ENCODE data around the gene TNFAIP8L3.

DNA sequence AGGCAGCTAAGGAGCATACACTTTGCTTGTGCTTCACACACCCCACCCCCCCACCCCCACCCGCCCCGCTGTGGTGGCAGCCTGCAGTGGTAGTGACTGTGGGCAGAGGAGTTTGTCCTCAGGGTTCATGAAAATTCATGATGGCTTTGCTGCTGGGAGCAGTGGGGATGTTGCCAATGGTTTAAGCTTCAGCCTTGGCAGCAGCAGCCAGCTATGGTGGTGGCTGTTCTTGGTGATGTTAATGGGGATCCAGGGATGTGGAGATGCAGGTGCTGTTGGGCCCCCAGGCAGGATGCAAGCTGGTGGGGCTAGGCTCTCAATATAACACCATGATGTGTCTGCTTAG is 55.8 kb downstream of the TNFAIP8L3 start:
- TF ChIP-seq, protein P1, sequence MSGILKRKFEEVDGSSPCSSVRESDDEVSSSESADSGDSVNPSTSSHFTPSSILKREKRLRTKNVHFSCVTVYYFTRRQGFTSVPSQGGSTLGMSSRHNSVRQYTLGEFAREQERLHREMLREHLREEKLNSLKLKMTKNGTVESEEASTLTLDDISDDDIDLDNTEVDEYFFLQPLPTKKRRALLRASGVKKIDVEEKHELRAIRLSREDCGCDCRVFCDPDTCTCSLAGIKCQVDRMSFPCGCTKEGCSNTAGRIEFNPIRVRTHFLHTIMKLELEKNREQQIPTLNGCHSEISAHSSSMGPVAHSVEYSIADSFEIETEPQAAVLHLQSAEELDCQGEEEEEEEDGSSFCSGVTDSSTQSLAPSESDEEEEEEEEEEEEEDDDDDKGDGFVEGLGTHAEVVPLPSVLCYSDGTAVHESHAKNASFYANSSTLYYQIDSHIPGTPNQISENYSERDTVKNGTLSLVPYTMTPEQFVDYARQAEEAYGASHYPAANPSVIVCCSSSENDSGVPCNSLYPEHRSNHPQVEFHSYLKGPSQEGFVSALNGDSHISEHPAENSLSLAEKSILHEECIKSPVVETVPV (CRISPR knock-in tag; IDR thresholded peaks at IDR 0.05), result no peak
- TF ChIP-seq, protein P2, sequence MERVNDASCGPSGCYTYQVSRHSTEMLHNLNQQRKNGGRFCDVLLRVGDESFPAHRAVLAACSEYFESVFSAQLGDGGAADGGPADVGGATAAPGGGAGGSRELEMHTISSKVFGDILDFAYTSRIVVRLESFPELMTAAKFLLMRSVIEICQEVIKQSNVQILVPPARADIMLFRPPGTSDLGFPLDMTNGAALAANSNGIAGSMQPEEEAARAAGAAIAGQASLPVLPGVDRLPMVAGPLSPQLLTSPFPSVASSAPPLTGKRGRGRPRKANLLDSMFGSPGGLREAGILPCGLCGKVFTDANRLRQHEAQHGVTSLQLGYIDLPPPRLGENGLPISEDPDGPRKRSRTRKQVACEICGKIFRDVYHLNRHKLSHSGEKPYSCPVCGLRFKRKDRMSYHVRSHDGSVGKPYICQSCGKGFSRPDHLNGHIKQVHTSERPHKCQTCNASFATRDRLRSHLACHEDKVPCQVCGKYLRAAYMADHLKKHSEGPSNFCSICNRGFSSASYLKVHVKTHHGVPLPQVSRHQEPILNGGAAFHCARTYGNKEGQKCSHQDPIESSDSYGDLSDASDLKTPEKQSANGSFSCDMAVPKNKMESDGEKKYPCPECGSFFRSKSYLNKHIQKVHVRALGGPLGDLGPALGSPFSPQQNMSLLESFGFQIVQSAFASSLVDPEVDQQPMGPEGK (CRISPR knock-in tag; IDR thresholded peaks at IDR 0.05; ENCODE audit: borderline replicate concordance), result no peak
- no peak for TF ChIP-seq ZNF8 (CRISPR knock-in tag; IDR thresholded peaks at IDR 0.05)

All from SK-N-SH treated with all-trans-retinoic acid at 6 μM for 48 hours (cell line).